HepG2 (cell line): ENCODE data around the gene LILRB3. TPM values are rescaled to one million over a fixed set of nuclear protein-coding genes. Genes with fewer than 3 reads are reported as not detected.

ENCODE experiments used
- ATAC-seq: fragments of 200-7000 bp; cut with Tn5 transposase; 3 replicates; pipeline ENCODE4 v1.9.1; 2020; ENCODE audit warnings: mild to moderate bottlenecking, moderate library complexity
- BruUV-seq: library from RNA; stranded (reverse); fragments of 400-500 nt; replicated peaks from 2 replicates; lab custom pipeline; 2021; lab: Mats Ljungman, UMichigan
- CTCF ChIA-PET: fragments of 300-600 bp; formaldehyde crosslinking; extraction: SDS; loops from one replicate; lab custom pipeline; 2021; ENCODE audit warnings: low total read pairs, inconsistent platforms, low intra/inter-chr PET ratio; lab: Yijun Ruan, JAX
- POLR2A ChIA-PET: fragments of 350-600 bp; sonication (Branson Sonifier 250); formaldehyde crosslinking; loops from one replicate; lab custom pipeline; 2020; ENCODE audit warnings: antibody characterized with exemption, inconsistent platforms; lab: Yijun Ruan, JAX
- DNase-seq: peaks from one replicate; pipeline ENCODE4 v3.0.0-alpha.2; 2015; ENCODE audit warnings: low spot score
- FAIRE-seq: peaks from 3 replicates; lab custom pipeline; 2011; peaks lifted over from hg19 to GRCh38; lab: Jason Lieb, UNC
- H2AFZ ChIP-seq: one replicate; pipeline ENCODE4 v1.6.1; 2011; ENCODE audit warnings: low read length, inconsistent platforms
- H3K27ac ChIP-seq: fragments of 300-600 bp; 3 replicates; pipeline ENCODE4 v1.8.0; 2011; ENCODE audit warnings: mixed run types, mild to moderate bottlenecking, mixed read lengths, low read length, inconsistent platforms; ENCODE audit not compliant: insufficient read depth; ENCODE audit errors: extremely low read length
- H3K27me3 ChIP-seq, 2 experiments: fragments of 200-600 bp in 1 of 2; 2 replicates in 1 of 2; 3 replicates in 1 of 2; pipeline versions ENCODE4 v1.6.0 to v1.8.0; 2011; ENCODE audit warnings: low read length in 2 of 2, mild to moderate bottlenecking in 2 of 2, moderate library complexity in 2 of 2, inconsistent platforms in 1 of 2; ENCODE audit not compliant: insufficient read depth in 2 of 2, control insufficient read depth in 1 of 2
- H3K36me3 ChIP-seq, 2 experiments: fragments of 200-600 bp in 1 of 2; replicated peaks in 1 of 2; 2 replicates in 1 of 2; 3 replicates in 1 of 2; pipeline versions ENCODE4 v1.5.1 to v1.8.0; 2011; ENCODE audit warnings: low read length in 2 of 2, inconsistent platforms in 1 of 2; ENCODE audit not compliant: insufficient read depth in 2 of 2, control insufficient read depth in 1 of 2
- H3K4me1 ChIP-seq: 2 replicates; pipeline ENCODE4 v1.5.1; 2012; ENCODE audit warnings: low read length, inconsistent platforms; ENCODE audit not compliant: insufficient read depth
- H3K4me2 ChIP-seq: 2 replicates; pipeline ENCODE4 v1.6.0; 2011; ENCODE audit warnings: low read depth, low read length, inconsistent platforms
- H3K4me3 ChIP-seq, 3 experiments: fragments of 200-600 bp in 1 of 3; sonication (generic), shearing (Covaris generic) in 1 of 3; replicated peaks in 1 of 3; 2 replicates each; pipeline ENCODE4 v1.5.1; 2011 to 2016; ENCODE audit warnings: low read length in 3 of 3, inconsistent platforms in 2 of 3, low read depth in 2 of 3, mild to moderate bottlenecking in 2 of 3, control low read depth in 1 of 3, mixed read lengths in 1 of 3; ENCODE audit not compliant: insufficient read depth in 1 of 3
- H3K79me2 ChIP-seq: one replicate; pipeline ENCODE4 v1.6.1; 2011; ENCODE audit warnings: low read length, inconsistent platforms; ENCODE audit not compliant: insufficient read depth
- H3K9ac ChIP-seq: 2 replicates; pipeline ENCODE4 v1.6.0; 2011; ENCODE audit warnings: mild to moderate bottlenecking, low read depth, low read length, inconsistent platforms; ENCODE audit not compliant: insufficient read depth
- H3K9me3 ChIP-seq: 2 replicates; pipeline ENCODE4 v1.5.1; 2012; ENCODE audit warnings: mild to moderate bottlenecking, low read length
- H4K20me1 ChIP-seq: 2 replicates; pipeline ENCODE4 v1.6.0; 2011; ENCODE audit warnings: inconsistent platforms, mild to moderate bottlenecking, low read length, moderate library complexity; ENCODE audit not compliant: insufficient read depth
- AGO2 ChIP-seq: fragments of 200-400 bp; formaldehyde crosslinking; optimal IDR thresholded peaks from 2 replicates; pipeline ENCODE3; 2017; ENCODE audit warnings: mild to moderate bottlenecking, low read depth, low read length, moderate library complexity
- ARNT2 ChIP-seq: sonication (generic); formaldehyde crosslinking; IDR thresholded peaks from 2 replicates; pipeline ENCODE4 v1.8.0; 2022; ENCODE audit warnings: mild to moderate bottlenecking, low read depth, missing genetic modification reagents, moderate library complexity
- HDAC2 ChIP-seq: sonication (generic); formaldehyde crosslinking; IDR thresholded peaks from 2 replicates; pipeline ENCODE4 v1.4.0; 2020; ENCODE audit warnings: missing genetic modification reagents
- MXD1 ChIP-seq: sonication (generic); formaldehyde crosslinking; IDR thresholded peaks from 2 replicates; pipeline ENCODE4 v1.4.0; 2020; ENCODE audit warnings: mild to moderate bottlenecking, missing genetic modification reagents
- POLR2A ChIP-seq, 2 experiments: IDR thresholded peaks; 2 replicates each; pipeline ENCODE4 v1.6.1; 2011; ENCODE audit warnings: low read depth in 2 of 2, low read length in 2 of 2, mild to moderate bottlenecking in 1 of 2, moderate library complexity in 1 of 2; ENCODE audit not compliant: insufficient read depth in 1 of 2
- RBFOX2 ChIP-seq: fragments of 200-400 bp; formaldehyde crosslinking; IDR thresholded peaks from 2 replicates; pipeline ENCODE4 v1.6.1; 2017; ENCODE audit warnings: low read depth, mild to moderate bottlenecking, low read length
- ZBTB39 ChIP-seq: sonication (generic); formaldehyde crosslinking; IDR thresholded peaks from 2 replicates; pipeline ENCODE4 v1.5.0; 2020; ENCODE audit warnings: missing genetic modification reagents
- ZNF232 ChIP-seq: sonication (generic); formaldehyde crosslinking; IDR thresholded peaks from 2 replicates; pipeline ENCODE4 v1.4.0; 2020; ENCODE audit warnings: missing genetic modification reagents, borderline replicate concordance
- ZNF614 ChIP-seq: IDR thresholded peaks from 2 replicates; pipeline ENCODE4 v1.6.1; 2018; ENCODE audit warnings: missing biosample characterization, missing genetic modification reagents, inconsistent platforms, borderline replicate concordance
- WGBS: methylation state at CpG from one replicate; pipeline ENCODE4 v1.1.6; 2017; ENCODE audit warnings: low lambda C conversion rate; 5-methylcytosine and 5-hydroxymethylcytosine counted together
- in situ Hi-C: cut with HindIII; loops from 2 replicates; pipeline ENCODE4 v1.10.0; 2017; ENCODE audit warnings: low pct_unique_long_range_greater_than_20kb; ENCODE audit not compliant: extremely low pct_ligation_motif_present
- intact Hi-C: fragments of 100-400 bp; cut with micrococcal nuclease; formaldehyde crosslinking; loops from one replicate; pipeline ENCODE4 v1.10.0; 2022; ENCODE audit not compliant: unreplicated experiment
- polyA plus RNA-seq, 8 experiments: library from polyadenylated mRNA; depleted of rRNA in 3 of 8; stranded (reverse) in 7 of 8; unstranded in 1 of 8; fragments of >200 nt; fragmentation: Illumina TruSeq in 4 of 8; extraction: Trizol in 4 of 8; gene quantifications; 2 replicates each; pipeline versions ENCODE4 v1.2.1 to v1.2.3, GENCODE V29; 2011 to 2016; ENCODE audit warnings: low read depth in 4 of 8, missing spikeins in 1 of 8, mixed read lengths in 1 of 8; ENCODE audit not compliant: insufficient read depth in 1 of 8
- total RNA-seq, 5 experiments: library from RNA; depleted of rRNA; stranded (reverse); fragments of >200 nt; fragmentation: Illumina TruSeq; extraction: Trizol; gene quantifications; 2 replicates each; pipeline ENCODE4 v1.2.3, GENCODE V29; 2016; ENCODE audit warnings: low read depth in 1 of 5

The LILRB3 gene
- total and polyA plus RNA-seq, 2 of the 13 experiments (the other 11 are each of a cell fraction or from before 2014, with no cell fraction given) = 0.22 TPM; not detected in 1

- Histone ChIP-seq H3K9ac (no peak overlapping the region), H3K4me1 (peaks cover 98% of the 10 kb centered on the region), H3K4me3 (no peak overlapping the region), H4K20me1 (peaks cover 80% of the 10 kb centered on the region), H3K36me3 (peaks cover 24 to 67% of the 10 kb centered on the region in 2 experiments), H3K4me2 (no peak overlapping the region), H3K27me3 (no peaks in the 10 kb centered on the region; a peak in 1 of 5 replicates), H3K79me2 (peaks cover 49% of the 10 kb centered on the region), H2AFZ (no peak overlapping the region), H3K27ac (no peak overlapping the region), H3K9me3 (no peaks in the 10 kb centered on the region)
- ATAC-seq (no peak), FAIRE-seq (no peak), DNase-seq (no peak)
- ChIA-PET POLR2A (interaction anchor here (8.7 kb wide), 1 partner anchor 16 kb away, joined by 306 read pairs; the partner anchor contains the start of genes MBOAT7 and TSEN34), CTCF (no interaction called here)
- no TSS peak for BruUV-seq
- TF ChIP-seq ARNT2 (CRISPR knock-in tag) (no peak), ZNF614 (no peak), ZNF232 (no peak), HDAC2 (no peak), POLR2A (IDR thresholded peaks at IDR 0.05; ENCODE audit: insufficient read depth in 1 of 2, low read depth in 2 of 2, low read length in 2 of 2) (peak in 1 of 2 experiments; percentile 25; a peak in 1 of 4 replicates), MXD1 (CRISPR knock-in tag) (no peak), ZBTB39 (CRISPR knock-in tag) (0 out of 2 replicates have a peak, but pooled peaks have one; percentile 36), AGO2 (peak; percentile 61), RBFOX2 (0 out of 2 replicates have a peak, but pooled peaks have one; percentile 29)
- intact Hi-C loops (no loop called here), in situ Hi-C loops (no loop called here)
- 96% methylated on average over 5 of the region's 27 CpGs for WGBS
These were observed 16.6 kb downstream of the LILRB3 start for GRCh38 chr19:54206030-54206830.
